HG03460 (cell line): ENCODE data around the gene VOPP1.

Experiments
- ATAC-seq: cut with Tn5 transposase; IDR thresholded peaks from one replicate; pipeline ENCODE4 v1.9.1; 2021; ENCODE audit not compliant: unreplicated experiment

VOPP1 gene

GRCh38 chr7:55533050-55533728 lies 39.1 kb downstream of the VOPP1 start:
- ATAC-seq, result peak; percentile 57

DNA sequence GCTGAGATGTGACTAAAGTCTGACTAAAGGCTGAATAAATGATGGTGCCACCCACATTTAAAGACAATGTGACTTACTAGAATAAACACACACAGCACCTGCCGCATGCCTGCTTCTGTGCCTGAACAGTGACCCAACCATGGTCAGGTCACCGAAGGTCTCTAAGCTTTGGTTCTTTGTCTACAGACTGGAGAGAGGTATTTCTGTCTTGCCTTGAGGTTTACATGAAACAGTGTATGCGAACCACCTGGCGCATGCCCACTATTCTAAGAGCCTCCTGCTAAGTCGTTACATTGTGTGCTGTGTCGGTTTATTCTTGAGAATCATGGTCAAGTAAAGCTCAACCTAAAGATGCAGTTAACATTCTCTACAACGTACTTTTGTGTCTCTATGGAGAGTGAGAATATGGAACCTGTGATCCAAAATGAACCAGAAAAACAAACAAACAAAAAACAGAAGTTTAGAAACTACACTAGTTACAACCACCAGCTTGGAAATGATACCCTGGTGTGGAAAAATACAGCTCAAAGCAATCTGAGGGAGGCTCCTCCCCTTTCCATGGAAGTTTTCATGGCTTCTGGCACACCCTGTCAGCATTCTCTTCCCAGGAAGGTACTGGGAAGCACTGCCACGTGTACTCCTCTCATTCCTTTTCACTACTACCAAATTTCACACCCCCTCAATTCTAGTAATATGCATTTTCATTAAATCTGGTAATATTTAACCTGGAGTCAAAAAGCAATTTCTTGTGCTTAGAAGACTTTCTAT lies 40.0 kb downstream of the VOPP1 start:
- ATAC-seq, result no peak

DNA sequence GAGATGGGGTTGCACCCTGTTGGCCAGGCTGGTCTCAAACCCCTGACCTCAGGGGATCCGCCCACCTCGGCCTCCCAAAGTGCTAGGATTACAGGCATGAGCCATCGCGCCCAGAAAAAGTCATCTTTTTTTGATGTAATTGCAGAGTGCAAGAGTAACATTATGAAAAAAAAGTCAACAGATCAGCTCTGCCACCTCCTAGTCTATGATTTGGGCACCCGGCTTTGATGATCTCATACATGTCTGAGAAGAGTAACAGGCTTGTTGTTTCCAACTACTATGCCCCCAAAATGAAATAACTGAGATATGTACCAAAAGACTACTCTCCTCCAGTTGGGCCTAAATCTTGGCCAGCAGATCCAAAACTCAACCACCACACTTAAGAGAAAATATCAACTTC lies 40.8 kb downstream of the VOPP1 start:
- no peak for ATAC-seq

DNA sequence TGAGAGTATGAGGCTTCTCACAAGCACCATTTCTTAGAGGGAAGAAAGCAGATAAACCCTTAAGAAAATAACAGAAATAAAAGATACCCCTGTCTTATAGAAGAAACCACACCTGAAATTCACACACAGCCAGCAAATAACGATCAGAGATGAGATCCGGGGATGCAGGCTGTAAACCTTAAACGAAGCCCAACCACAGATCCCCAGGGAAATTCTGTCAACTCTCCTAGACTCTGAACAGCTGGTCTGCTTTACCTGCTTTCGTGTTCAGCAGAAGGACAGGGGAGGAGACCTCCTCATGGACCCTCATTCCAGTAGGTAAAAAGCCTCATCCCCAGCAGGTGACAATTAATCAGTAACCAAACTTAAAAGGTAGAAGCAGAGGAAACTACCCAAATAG lies 45.0 kb downstream of the VOPP1 start:
- ATAC-seq, result no peak

DNA sequence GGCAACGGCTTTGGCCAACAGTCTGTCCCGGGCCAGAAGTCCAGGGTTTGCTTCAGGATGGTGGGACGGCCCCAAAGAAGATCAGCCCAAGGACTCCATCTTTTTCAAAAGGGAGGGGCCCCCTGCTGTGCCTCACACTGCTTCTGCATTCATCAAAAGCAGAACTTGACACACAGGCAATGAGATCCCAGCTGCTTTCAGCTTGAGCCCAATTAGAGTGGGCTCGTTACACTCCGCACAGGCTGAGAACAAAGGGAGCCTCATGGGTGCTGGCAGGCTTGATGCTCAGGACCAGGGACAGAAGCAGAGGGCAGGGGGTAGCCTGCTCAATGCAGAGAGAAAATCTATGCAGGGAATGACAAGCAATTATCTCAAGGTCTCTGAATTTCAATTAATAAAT lies 45.5 kb downstream of the VOPP1 start:
- peak; percentile 58 for ATAC-seq

DNA sequence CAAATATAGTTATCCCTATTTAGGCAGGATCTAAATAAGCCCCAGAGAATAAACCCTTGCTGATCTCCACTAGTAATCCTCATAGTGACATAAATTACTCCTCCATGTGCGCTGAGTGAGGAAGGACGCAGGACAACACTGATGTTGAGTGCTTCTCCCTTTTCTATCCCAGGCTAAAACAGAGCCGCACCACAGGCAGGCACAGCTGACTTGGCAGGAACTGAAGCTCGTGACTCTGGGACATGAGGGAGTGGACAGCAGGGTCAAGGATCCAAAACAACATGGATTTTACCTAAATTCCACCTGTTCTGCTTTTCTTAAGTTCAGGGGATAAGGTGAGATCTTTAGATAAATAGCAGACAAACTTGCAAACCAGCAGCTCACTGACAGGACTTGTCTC lies 46.0 kb downstream of the VOPP1 start:
- no peak for ATAC-seq

GRCh38 chr7:55524558-55525310 lies 47.6 kb downstream of the VOPP1 start:
- ATAC-seq, result no peak

DNA sequence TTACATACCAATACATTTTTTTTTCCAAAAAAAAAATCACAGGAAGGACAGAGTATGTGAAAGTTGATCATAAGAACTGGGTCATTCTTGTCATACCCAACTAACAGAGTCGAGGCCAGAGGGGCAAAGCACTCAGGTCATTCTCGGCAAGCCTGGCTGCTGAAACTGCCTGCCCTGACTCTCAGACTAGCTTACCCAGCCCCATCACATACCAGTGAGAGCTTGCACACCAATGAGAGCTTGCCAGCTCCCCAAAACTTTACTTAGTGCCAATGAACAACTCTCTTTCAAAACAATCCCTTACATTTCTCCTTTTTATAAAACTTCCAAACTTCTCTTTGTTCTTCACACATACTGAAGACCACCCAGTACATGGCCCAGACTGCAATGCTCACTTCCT lies 48.9 kb downstream of the VOPP1 start:
- no peak for ATAC-seq

- ATAC-seq, result no peak
These were observed 50.1 kb downstream of the VOPP1 start for GRCh38 chr7:55521917-55522902.

DNA sequence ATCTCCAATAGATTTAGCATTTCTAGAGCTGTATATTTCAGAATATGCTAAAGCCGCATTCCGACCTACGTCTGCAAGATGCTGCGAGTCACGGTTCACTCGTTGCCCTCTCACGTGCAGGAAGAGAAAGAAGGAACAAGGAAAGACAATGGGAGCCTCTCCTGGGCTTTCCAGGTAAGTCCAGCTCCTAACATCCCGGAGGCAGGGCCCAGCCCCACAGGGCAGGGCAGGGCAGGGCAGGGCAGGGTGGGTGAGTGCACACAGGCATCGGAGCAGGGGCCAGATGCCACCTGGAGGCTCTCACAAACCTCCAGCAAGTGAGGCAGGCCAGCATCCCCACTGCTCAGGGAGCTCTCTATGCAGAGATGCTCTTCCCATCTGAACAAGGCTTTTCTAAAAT lies 50.8 kb downstream of the VOPP1 start:
- no peak for ATAC-seq

DNA sequence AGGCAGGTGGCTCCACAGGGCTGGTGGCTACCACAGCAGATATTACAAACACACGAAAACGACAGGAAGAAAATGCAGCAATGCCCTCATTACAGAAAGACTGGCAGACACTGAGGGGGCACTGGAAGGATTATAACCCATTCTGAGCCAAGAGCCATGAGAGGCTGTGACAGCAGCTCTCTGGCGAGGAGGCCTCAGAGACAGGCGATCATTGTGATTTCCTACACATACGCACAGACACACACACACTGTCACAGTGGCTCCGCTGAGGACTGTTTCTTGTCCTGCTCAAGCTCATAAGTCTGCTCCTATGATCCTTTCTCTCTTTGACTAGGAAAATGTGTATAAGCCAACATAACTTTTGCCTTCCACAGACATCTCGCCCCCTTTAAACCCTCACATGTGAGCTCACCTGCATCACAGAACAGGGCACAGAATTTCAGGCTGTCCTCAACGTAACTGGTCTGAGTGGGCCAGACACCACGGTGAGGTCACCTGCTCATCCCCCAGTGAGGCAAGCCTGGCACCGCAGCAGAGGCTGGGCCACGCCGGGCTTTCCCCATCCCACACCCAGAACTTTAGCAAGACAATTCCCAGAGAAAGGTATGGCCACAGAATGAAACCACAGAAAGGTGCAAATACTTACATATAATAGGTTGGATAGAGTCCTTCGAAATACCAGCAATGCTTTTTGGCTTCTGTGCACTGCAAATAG lies 51.7 kb downstream of the VOPP1 start:
- ATAC-seq, result no peak

DNA sequence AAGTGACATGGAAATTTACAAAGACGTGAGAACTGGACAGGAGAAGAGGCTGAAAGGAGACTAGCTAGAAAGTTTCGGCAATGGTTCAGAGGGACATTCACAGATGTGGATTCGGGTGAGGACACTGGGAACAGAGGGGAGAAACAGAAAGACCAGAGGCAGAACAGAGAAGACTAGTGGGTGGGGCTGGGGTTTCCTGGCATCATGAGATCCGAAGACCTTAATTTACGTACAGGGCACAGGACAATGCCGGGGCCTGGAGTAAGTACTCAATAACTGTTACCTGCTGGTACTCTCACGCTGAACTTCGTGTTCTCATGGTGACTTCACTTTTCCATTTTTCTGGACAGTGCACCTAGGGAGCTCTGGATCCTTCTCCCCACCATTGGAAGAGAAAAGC lies 53.5 kb downstream of the VOPP1 start:
- no peak for ATAC-seq

DNA sequence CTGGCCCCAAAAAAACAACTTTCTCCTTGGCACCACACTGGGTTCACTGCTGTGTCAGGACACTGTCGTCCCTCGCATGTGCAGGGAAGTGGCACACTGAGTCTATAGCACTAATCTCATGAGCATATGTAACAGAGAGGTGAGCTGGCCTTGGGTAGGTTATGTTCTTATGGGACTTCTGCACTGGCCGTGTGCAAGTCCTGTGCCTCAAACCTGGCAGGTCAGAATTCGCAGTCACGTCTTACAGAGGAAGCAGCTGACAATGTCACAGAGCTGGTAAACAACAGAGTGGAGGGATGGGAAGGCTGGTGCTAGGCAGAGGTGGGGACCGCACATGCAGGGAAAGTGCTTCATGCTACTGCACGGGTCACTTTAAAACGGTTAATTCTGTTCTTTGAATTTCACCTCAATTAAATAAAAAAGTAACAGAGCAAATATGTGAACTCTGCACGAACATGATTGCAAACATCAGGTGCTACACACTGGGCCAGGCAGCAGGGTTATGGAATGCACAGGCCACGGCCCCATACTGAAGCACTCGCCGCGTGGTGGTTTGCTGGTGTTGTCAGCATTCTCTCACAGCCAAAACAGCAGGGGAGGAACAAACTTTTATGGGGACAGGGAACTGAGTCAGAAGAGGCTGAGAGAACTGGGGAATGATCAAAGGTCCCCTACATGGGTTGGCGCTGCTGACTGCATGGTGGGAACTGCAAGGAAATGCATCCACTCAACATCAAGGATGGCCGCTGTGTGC lies 54.2 kb downstream of the VOPP1 start:
- ATAC-seq, result no peak

DNA sequence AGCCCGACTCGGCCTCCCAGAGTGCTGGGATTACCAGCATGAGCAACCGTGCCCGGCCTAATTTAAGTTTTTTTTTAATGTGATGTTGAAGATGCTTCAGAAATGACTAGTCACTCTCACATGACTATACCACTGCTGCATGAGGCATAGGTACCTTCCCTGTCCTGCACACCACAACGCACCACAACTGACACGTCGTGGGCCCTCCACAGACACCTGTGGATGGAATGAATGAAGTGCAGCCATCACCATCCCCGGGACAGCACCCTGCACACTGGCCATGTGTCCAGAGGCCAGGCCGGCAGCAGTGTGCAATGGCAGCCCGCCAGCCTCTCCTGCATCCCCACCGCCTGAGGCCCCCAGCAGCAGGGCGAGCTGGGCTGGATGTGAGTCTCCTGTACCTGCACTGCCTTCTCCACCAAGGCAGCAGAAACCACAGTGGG lies 55.1 kb downstream of the VOPP1 start:
- peak; percentile 66 for ATAC-seq

DNA sequence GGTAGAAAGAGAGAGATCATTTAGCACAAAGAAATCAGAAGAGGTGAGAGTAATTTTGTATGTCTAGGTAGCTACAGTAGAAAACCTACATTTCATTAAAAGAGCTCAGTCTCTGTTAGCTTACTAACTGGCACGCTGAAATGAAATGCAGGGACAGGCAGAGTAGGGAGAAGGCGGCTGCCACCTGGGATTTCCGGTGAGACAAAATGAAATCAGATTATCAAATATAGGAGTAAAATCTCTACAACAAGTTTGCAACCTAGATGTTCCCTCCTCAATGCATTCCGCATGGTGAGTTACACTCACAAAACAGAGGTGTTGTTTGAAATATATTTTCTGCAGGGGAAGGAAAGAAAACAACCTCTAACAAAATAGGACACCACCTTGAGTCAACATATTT lies 55.9 kb downstream of the VOPP1 start:
- no peak for ATAC-seq

DNA sequence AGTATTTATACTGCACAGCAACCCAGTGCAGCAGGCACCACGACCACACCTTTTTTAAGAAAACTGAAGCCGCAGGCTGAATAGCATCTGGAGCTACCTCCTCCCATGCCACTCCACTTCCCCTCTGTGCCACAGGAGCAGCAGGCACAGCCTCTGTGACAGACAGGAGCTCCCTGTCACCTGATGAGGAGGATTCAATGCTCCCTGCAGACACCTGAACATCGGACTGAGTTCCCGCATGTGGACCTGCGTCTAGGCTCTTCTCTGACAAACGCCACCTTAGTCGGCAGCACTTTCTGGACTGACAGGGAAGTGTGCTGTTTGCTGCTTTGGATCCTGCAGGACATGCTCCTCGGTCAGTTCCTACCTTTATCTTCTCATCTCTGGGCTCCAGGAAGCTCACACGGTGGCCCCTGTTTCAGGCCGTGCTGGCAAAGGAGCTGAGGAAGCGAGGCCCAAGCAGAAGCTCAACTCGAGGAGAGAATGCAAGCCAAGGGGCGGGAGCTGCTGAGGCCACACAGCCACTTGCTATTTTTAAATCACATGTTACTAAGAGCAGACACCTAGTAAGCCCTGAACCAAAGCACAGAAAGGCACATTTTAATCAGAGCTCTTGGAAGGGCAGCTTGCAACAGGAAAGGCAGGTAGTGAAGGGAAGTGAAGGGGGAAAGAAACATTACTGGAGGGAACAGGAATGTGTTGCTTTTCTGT lies 56.6 kb downstream of the VOPP1 start:
- peak; percentile 42 for ATAC-seq

DNA sequence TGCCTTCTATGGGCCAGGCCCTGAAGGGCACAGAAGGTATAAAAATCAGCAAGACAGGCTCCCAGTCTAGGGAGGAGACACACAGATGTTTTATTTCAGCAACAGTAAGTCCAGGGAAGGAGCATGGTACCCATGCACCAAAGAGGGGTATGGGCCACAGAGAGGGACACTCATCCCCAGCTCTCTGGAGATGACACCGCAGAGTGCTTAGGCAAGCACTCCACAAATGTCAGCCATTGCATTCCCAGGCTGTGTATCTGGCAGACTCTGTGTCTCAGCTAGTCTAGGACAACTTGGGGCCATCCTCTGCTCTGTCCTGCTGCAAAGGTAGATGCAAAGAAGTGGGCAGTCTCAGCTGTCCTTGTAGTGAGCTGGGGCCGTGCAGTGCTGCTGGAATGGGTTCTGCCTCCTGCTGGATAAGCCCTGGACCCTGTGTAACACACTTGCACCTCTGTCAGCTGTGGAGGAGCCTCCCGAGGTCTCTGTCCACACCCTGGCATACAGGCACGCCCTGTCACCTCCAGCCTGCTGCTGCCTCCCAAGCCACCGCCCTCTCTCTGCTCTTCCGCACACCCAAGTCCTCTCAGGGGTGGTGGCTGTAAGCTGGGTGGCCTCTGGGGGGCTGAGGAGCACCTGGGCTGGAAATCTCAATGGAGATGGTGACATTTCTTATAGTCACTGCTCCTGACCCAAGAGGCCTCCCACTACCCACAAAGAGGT lies 57.6 kb downstream of the VOPP1 start:
- no peak for ATAC-seq

GRCh38 chr7:55513868-55514267 lies 58.4 kb downstream of the VOPP1 start:
- ATAC-seq, result no peak
